AG08396 (cell line): ENCODE results near the gene GYS1.

Experiments
- DNase-seq: peaks from one replicate; pipeline ENCODE4 v3.0.0; 2012; ENCODE audit warnings: low spot score, mixed read lengths

GYS1 gene

DNA sequence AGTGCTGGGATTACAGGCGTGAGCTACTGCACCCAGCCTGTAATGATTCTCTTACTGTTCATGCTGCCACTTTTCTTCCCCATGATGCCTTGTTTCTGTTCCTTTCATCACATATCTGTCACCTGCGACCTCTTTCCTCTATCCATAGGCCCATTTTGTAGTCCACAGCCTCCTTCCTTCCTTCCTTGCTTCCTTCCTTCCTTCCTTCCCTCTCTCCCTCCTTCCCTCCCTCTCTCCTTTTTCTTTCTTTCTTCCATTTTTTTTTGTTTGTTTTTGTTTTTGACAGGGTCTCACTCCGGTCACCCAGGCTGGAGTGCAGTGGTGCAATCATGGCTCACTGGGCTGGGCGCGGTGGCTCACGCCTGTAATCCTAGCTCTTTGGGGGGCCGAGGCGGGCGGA is 4.2 kb downstream of the GYS1 start:
- DNase-seq, result no peak

- no peak for DNase-seq
These were observed 4.8 kb downstream of the GYS1 start for GRCh38 chr19:48988286-48988685.

- no peak for DNase-seq
These were observed 5.8 kb downstream of the GYS1 start for GRCh38 chr19:48987323-48987722.

DNA sequence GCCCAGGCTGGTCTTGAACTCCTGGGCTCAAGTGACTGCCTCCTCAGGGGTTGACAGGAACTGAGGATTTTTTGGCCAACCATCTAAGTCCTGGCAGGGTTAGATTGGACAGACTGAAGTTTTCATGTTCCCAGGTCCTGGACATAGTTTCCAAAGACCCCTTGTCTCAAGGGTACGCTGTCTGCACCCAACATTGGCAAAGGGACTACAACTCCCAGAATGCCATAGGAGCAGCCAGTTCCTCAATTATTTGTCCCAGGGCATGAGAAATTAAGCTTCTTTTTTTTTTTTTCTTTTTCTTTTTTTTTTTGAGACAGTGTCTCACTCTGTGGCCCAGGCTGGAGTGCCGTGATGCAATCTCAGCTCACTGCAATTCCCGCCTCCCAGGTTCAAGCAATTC is 6.9 kb downstream of the GYS1 start:
- DNase-seq, result no peak

DNA sequence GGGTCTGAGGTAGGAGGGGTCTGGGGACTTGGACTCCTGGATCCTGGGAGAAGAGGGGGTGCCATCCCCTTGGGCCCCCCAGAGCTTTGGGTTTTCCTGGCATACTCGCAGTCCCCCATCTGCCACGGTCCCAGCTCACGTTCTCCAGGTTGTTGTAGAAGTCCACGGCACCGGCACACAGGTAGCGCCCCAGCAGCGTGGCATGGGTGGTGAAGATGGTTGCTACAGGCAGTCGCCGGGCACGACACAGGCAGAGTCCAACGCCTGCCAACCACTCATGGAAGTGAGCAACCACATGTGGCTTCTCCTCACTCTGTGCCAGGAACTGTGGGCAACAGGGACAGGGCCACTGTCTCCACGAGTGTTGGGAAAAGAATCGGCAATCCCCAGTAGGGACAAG is 7.4 kb downstream of the GYS1 start:
- no peak for DNase-seq

- DNase-seq, result no peak
These were observed 10.8 kb downstream of the GYS1 start for GRCh38 chr19:48982280-48982679.

- no peak for DNase-seq
These were observed 16.0 kb downstream of the GYS1 start for GRCh38 chr19:48977061-48977460.

- DNase-seq, result no peak
These were observed 16.9 kb downstream of the GYS1 start for GRCh38 chr19:48975947-48976847.

DNA sequence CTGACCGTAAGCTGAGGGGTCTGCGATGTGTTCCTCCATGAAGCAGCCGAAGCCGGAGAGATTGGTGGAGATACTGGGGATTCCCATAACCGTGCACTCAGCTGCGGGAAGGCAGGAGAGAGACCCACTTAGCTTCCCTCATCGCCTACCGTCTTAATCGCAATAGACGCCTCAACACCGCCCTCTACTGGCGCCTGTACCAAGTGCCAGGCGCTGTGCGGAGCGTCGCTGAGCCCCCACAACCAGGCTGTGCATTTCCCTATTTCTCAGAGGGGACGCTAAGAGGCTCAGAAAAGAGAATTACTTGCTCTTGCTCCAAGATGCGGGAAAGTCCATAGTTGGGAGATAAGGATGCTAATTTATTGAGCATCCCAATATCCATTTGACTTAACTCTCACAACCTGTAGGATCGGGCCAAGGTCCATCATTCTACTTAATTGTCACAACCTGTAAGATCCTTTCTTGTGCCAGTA is 22.1 kb downstream of the GYS1 start:
- DNase-seq, result peak; percentile 76

GRCh38 chr19:48970139-48970766 is 22.9 kb downstream of the GYS1 start:
- no peak for DNase-seq

DNA sequence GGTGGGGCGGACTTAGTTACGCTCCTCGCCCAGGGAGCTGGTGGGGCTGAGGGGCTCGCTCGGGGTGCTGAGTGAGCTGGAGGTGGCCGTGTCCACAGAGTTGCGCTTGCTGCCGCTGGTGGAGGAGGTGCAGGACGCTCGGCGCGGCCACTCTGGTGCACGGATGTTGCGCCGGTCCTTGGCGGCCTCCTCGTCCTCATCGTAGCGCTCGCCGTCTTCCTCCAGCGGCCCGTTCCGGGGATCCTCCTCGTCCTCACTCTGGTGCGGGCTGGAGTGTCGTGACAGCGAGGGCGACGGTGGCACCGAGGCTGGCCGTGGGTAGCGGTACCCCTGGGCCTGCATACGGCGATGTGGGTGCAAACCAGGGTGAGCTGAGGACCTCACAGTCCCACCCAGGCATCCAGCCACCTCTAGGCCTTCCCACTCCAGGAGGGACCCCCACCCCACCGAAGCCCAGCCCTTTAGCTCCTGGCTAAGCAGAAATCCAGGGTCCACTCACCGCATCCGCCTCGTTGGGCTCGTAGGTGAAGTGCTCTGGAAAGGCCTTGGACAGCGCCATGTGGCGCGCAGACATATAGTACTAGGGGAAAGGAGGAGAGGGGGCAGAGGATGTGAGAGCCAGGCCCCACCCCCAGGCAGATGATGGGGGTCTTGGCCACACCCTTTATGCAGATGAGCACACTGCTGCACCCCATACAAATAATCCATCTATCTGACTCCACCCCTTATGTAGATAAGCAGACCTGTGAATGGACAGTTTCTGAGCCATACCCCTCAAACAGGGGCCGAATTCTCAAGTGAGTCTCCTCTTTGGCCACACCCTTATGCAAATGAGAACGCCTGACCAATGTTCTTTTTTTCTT is 23.6 kb downstream of the GYS1 start:
- no peak for DNase-seq

DNA sequence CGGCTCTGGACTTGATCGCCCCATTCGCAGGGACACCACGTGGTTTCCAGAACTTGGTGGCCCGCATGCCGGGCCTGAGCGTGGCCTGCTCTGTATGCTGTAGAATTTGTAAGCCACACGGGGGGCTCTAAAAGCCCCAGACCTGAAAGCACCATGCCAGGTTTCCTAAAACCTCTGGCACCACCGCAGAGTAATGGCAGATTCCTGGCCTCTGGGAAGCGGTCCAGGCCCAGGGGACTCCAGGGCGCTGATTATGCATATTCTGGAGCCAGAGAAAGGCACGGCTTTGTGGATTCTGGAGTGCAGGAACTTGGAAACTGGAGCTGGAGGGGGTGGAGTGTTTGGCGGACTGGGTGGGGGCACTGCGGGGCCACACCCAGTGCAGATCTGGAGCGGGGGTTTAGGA is 24.3 kb downstream of the GYS1 start:
- no peak for DNase-seq

- DNase-seq, result no peak
These were observed 24.9 kb downstream of the GYS1 start for GRCh38 chr19:48968179-48968661.

DNA sequence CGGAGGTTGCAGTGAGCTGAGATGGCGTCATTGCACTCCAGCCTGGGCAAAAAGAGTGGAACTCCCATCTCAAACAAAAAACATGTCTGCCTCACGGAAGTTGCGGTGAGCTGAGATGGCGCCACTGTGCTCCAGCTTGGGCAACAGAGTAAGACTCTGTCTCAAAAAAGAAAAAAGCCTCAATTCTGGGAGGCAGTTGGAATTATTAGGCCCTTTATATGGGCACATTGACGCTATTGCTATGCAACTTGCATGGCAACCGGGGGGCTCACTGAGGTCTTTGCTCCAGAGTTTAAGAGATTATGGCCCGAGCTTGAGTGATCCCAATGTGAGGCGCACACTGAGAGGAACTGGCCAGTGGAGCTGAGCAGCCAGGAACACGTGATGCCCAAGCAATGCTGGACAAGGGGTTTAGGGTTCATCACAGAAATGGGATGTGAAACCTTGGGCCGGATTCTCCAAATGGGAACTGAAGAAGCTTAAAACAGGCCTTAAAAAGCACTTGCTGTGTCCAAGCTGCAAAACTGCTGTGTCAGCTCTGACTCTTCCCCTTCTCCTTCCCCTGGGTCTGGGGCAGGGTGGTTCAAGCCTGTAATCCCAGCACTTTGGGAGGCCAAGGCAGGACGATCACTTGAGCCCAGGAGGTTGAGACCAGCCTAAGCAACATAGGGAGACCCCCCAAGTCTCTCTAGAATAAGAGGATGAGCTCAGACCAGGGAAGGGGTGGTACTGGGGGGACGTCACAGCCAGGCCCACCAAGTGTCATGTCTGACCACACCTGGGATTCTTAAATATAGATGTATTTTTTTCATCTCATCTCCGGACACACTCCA is 25.5 kb downstream of the GYS1 start:
- DNase-seq, result no peak

DNA sequence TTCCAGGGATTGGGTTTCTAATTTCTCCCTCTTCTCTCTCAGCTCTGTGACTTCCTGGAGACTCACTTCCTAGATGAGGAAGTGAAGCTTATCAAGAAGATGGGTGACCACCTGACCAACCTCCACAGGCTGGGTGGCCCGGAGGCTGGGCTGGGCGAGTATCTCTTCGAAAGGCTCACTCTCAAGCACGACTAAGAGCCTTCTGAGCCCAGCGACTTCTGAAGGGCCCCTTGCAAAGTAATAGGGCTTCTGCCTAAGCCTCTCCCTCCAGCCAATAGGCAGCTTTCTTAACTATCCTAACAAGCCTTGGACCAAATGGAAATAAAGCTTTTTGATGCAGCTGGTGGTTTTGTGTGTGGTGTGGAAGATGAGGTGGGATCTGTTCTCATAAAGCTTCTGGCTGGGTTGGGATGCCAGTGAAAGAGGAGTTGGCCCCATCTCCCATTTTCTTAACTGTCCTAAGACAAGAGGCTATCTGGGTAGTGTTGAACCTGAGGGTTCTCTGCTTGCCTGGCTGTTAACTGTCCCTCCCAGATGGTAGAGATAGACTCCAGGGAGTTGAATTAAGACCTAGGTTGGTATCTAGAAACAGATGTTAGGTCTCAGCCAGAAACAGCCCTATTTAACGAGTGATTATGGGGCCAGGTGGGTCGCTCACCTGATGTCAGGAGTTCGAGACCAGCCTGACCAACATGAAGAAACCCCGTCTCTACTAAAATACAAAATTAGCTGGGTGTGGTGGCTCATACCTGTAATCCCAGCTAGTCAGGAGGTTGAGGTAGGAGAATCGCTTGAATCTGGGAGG is 26.4 kb downstream of the GYS1 start:
- DNase-seq, result no peak

- DNase-seq, result no peak
These were observed 27.1 kb downstream of the GYS1 start for GRCh38 chr19:48965806-48966540.

GRCh38 chr19:48965040-48965805 is 27.9 kb downstream of the GYS1 start, which contains the start of gene FTL:
TSS of gene FTL (plus strand) at chr19:48965309. CDS start at chr19:48965508, 199 bp downstream.
- peak; percentile 97 for DNase-seq

DNA sequence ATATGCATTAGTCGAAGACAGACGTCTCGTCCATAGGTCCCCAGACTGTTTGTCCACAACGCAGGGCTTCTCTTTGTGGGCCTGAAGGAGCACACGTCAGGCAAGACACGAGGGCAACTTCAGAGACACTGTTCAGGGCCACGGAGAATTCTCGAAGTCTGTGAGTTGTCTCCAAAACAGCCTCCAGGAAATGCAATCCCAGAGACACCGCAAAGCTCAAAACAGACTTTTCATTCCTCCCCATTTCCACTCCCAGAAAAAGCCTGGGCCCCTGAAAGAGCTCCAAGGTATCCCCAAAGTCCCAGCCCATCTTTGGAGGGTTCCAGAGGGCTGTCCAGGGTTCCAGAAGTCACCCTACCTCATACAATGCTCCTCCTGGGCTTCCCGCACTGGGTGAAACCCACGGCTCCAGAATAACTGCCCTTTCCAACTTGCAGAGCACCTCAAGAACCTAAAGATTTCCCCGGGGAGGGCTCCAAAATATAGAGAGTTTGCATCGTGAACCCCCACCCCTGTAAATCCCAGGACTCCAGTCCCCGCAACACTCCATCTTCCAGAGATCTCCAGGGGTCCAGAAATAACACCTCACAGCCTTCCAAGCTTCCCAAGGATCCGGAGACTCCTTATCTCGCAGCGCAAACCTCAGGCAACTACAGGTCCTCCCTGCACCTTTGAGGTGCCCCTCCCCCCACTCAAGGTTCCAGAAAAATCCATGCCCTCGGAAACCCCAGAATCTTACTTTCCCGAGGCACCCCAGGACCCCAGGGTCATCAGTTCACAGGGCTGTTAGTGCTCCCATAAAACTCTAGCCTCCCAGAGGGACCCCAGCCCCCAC is 28.7 kb downstream of the GYS1 start:
- DNase-seq, result no peak
